PC-3 (cell line): ENCODE measurements around the gene CTNNA2. TPM values are rescaled to one million over a fixed set of nuclear protein-coding genes. Genes with fewer than 3 reads are reported as not detected.

Source experiments
- ATAC-seq: fragments of 200-7000 bp; cut with Tn5 transposase; 2 replicates; pipeline ENCODE4 v1.9.1; 2020; ENCODE audit warnings: mild to moderate bottlenecking, moderate library complexity
- BruUV-seq: library from RNA; stranded (reverse); fragments of 400-500 nt; replicated peaks from 2 replicates; lab custom pipeline; 2021; lab: Mats Ljungman, UMichigan
- CTCF ChIA-PET: fragments of 300-600 bp; sonication (Branson Sonifier 250); formaldehyde crosslinking; loops from one replicate; lab custom pipeline; 2022; ENCODE audit warnings: antibody characterized with exemption; lab: Charles Lee
- POLR2A ChIA-PET: fragments of 300-600 bp; sonication (Branson Sonifier 250); formaldehyde crosslinking; loops from one replicate; lab custom pipeline; 2022; ENCODE audit warnings: antibody characterized with exemption; ENCODE audit not compliant: unreplicated experiment; lab: Charles Lee
- DNase-seq: peaks from one replicate; pipeline ENCODE4 v3.0.0-alpha.2; 2015
- H2AFZ ChIP-seq: fragments of 300-600 bp; sonication (generic); 2 replicates; pipeline ENCODE4 v1.6.0; 2016; ENCODE audit warnings: antibody characterized with exemption, low read length
- H3F3A ChIP-seq: fragments of 300-600 bp; sonication (generic); one replicate; pipeline ENCODE4 v1.6.0; 2017; ENCODE audit warnings: antibody characterized with exemption, low read length, control low read depth, mild to moderate bottlenecking; ENCODE audit not compliant: unreplicated experiment
- H3K27ac ChIP-seq: fragments of 300-600 bp; sonication (generic); 2 replicates; pipeline ENCODE4 v1.5.1; 2016; ENCODE audit warnings: mild to moderate bottlenecking, low read length
- H3K27me3 ChIP-seq: fragments of 300-600 bp; sonication (generic); 2 replicates; pipeline ENCODE4 v1.6.1; 2016; ENCODE audit warnings: low read length, mixed read lengths
- H3K36me3 ChIP-seq: fragments of 300-600 bp; sonication (generic); 2 replicates; pipeline ENCODE4 v1.6.1; 2016; ENCODE audit warnings: low read depth, mixed run types, low read length, mixed read lengths
- H3K4me1 ChIP-seq: fragments of 300-600 bp; sonication (generic); 2 replicates; pipeline ENCODE4 v1.5.1; 2016; ENCODE audit warnings: low read length; ENCODE audit not compliant: insufficient read depth
- H3K4me2 ChIP-seq: fragments of 300-600 bp; sonication (generic); 2 replicates; pipeline ENCODE4 v1.6.0; 2016; ENCODE audit warnings: low read length
- H3K4me3 ChIP-seq: fragments of 300-600 bp; sonication (generic); 2 replicates; pipeline ENCODE4 v1.5.1; 2016; ENCODE audit warnings: mild to moderate bottlenecking, low read length, mixed read lengths
- H3K79me2 ChIP-seq: fragments of 300-600 bp; sonication (generic); 2 replicates; pipeline ENCODE4 v1.6.1; 2017; ENCODE audit warnings: low read length, mixed read lengths
- H3K9ac ChIP-seq: fragments of 300-600 bp; sonication (generic); 2 replicates; pipeline ENCODE4 v1.6.0; 2016; ENCODE audit warnings: mild to moderate bottlenecking, low read length
- H3K9me2 ChIP-seq: fragments of 300-600 bp; sonication (generic); replicated peaks from 2 replicates; pipeline ENCODE4 v1.6.1; 2016; ENCODE audit warnings: mixed run types, low read length, mixed read lengths
- H3K9me3 ChIP-seq: fragments of 300-600 bp; sonication (generic); 2 replicates; pipeline ENCODE4 v1.6.1; 2016; ENCODE audit warnings: low read length, mixed read lengths
- H4K20me1 ChIP-seq: fragments of 300-600 bp; sonication (generic); 2 replicates; pipeline ENCODE4 v1.6.1; 2016; ENCODE audit warnings: low read length, mixed read lengths
- CTCF ChIP-seq: fragments of 300-600 bp; sonication (generic); conservative IDR thresholded peaks from 2 replicates; pipeline ENCODE4 v1.5.1; 2017; ENCODE audit warnings: antibody characterized with exemption, low read depth, mild to moderate bottlenecking, low read length
- EZH2 ChIP-seq: fragments of 300-600 bp; sonication (generic); IDR thresholded peaks from one replicate; pipeline ENCODE4 v1.6.1; 2017; ENCODE audit warnings: antibody characterized with exemption, mild to moderate bottlenecking, low read length; ENCODE audit not compliant: unreplicated experiment
- EZH2phosphoT487 ChIP-seq: fragments of 300-600 bp; sonication (generic); IDR thresholded peaks from 2 replicates; pipeline ENCODE4 v1.6.1; 2018; ENCODE audit warnings: mild to moderate bottlenecking, antibody characterized with exemption, low read length, borderline replicate concordance
- intact Hi-C: fragments of 100-400 bp; cut with micrococcal nuclease; formaldehyde crosslinking; loops from 2 replicates; pipeline ENCODE4 v1.9.0; 2023
- total RNA-seq: library from RNA; depleted of rRNA; stranded (reverse); fragments of >200 nt; gene quantifications from 2 replicates; pipeline ENCODE4 v1.2.3, GENCODE V29; 2014

The CTNNA2 gene
- total RNA-seq, 1 experiment from 2014 or later, result not detected

- POLR2A ChIA-PET, result no interaction called here
- H3K36me3 ChIP-seq, result no peaks in the 10 kb centered on the region
- no peaks in the 10 kb centered on the region for H3K27me3 ChIP-seq
- no peak for ATAC-seq
- no peak overlapping the region for H3K4me3 ChIP-seq
- no peak for DNase-seq
- no peak overlapping the region for H3K4me2 ChIP-seq
- H3K9ac ChIP-seq, result no peak overlapping the region
- intact Hi-C loops, result no loop called here
- BruUV-seq, result no TSS peak
- H3K4me1 ChIP-seq, result no peaks in the 10 kb centered on the region
- CTCF ChIA-PET, result no interaction called here
- no peaks in the 10 kb centered on the region for H3K9me3 ChIP-seq
- H3K9me2 ChIP-seq, result no peaks in the 10 kb centered on the region
- H3K27ac ChIP-seq, result no peak overlapping the region
- TF ChIP-seq EZH2phosphoT487 (no peak), EZH2 (no peak), CTCF (no peak)
- no peaks in the 10 kb centered on the region for H4K20me1 ChIP-seq
- H3K79me2 ChIP-seq, result no peaks in the 10 kb centered on the region
- no peak overlapping the region for H2AFZ ChIP-seq
- H3F3A ChIP-seq, result no peaks in the 10 kb centered on the region
Observed at GRCh38 chr2:80016171-80016570, 503.3 kb downstream of the CTNNA2 start.

- intact Hi-C loops, result no loop called here
- Histone ChIP-seq H3K36me3 (no peaks in the 10 kb centered on the region), H3F3A (no peaks in the 10 kb centered on the region), H3K9me2 (no peaks in the 10 kb centered on the region), H4K20me1 (no peaks in the 10 kb centered on the region), H3K4me1 (no peaks in the 10 kb centered on the region), H2AFZ (no peak overlapping the region), H3K9me3 (no peaks in the 10 kb centered on the region), H3K27me3 (no peaks in the 10 kb centered on the region), H3K79me2 (no peaks in the 10 kb centered on the region), H3K4me2 (no peak overlapping the region), H3K9ac (no peak overlapping the region), H3K27ac (no peak overlapping the region), H3K4me3 (no peak overlapping the region)
- CTCF ChIA-PET, result no interaction called here
- BruUV-seq, result no TSS peak
- TF ChIP-seq CTCF (no peak), EZH2phosphoT487 (no peak), EZH2 (no peak)
- no peak for DNase-seq
- no peak for ATAC-seq
- POLR2A ChIA-PET, result no interaction called here
Observed at GRCh38 chr2:80019571-80020460, 507.0 kb downstream of the CTNNA2 start.

GRCh38 chr2:80022018-80022417 is 509.2 kb downstream of the CTNNA2 start:
- DNase-seq, result no peak
- H3K4me2 ChIP-seq, result no peak overlapping the region
- no peaks in the 10 kb centered on the region for H3K36me3 ChIP-seq
- H3K79me2 ChIP-seq, result no peaks in the 10 kb centered on the region
- ChIA-PET POLR2A (no interaction called here), CTCF (no interaction called here)
- no peak overlapping the region for H3K9ac ChIP-seq
- H3K9me3 ChIP-seq, result peaks cover 4% of the 10 kb centered on the region; the same call in 1 of the 2 replicates
- no peaks in the 10 kb centered on the region for H3K9me2 ChIP-seq
- no peak for TF ChIP-seq EZH2phosphoT487
- no peak for TF ChIP-seq CTCF
- TF ChIP-seq EZH2, result no peak
- H2AFZ ChIP-seq, result no peak overlapping the region
- BruUV-seq, result no TSS peak
- H3K4me3 ChIP-seq, result no peak overlapping the region
- H3F3A ChIP-seq, result no peaks in the 10 kb centered on the region
- no peaks in the 10 kb centered on the region for H4K20me1 ChIP-seq
- no peak overlapping the region for H3K27ac ChIP-seq
- no peaks in the 10 kb centered on the region for H3K27me3 ChIP-seq
- no peaks in the 10 kb centered on the region for H3K4me1 ChIP-seq
- ATAC-seq, result no peak
- intact Hi-C loops, result no loop called here
